Esophagus squamous epithelium (tissue), 5 donors: ENCODE results near the gene SPAG17. TPM values are rescaled to one million over a fixed set of nuclear protein-coding genes. Genes with fewer than 3 reads are reported as not detected.

ENCODE experiments used
- DNase-seq: peaks from one replicate; lab custom pipeline; 2025; lab: John Stamatoyannopoulos, UW
- H3K27ac ChIP-seq, 4 donors: fragments of 200-600 bp; sonication (generic); one replicate each; pipeline ENCODE4 v1.5.1; 2016 to 2019; ENCODE audit warnings: mild to moderate bottlenecking in 1 of 4
- H3K27me3 ChIP-seq, 4 donors: fragments of 200-600 bp; sonication (generic); 1 replicate in 3 of 4; 2 replicates in 1 of 4; pipeline versions ENCODE4 v1.5.1 to v1.6.0; 2017 to 2021; ENCODE audit warnings: antibody characterized with exemption in 1 of 4
- H3K36me3 ChIP-seq, 3 donors: fragments of 200-600 bp; sonication (generic); one replicate each; pipeline ENCODE4 v1.5.1; 2016 to 2019
- H3K4me1 ChIP-seq, 3 donors: fragments of 200-600 bp; sonication (generic); one replicate each; pipeline ENCODE4 v1.5.1; 2017 to 2019
- H3K4me3 ChIP-seq, 4 donors: fragments of 200-600 bp; sonication (generic); 1 replicate in 3 of 4; 2 replicates in 1 of 4; pipeline ENCODE4 v1.5.1; 2016 to 2019; ENCODE audit warnings: mild to moderate bottlenecking in 2 of 4, moderate library complexity in 1 of 4
- H3K9me3 ChIP-seq, 3 donors: fragments of 200-600 bp; sonication (generic); one replicate each; pipeline ENCODE4 v1.5.1; 2016 to 2019
- CTCF ChIP-seq, 6 experiments: fragments of 450-650 bp in 4 of 6; fragments of 200-600 bp in 2 of 6; sonication (generic) in 2 of 6; IDR thresholded peaks; one replicate each; pipeline ENCODE4 v1.5.1; 2016 to 2019; ENCODE audit warnings: antibody characterized with exemption in 6 of 6, mild to moderate bottlenecking in 4 of 6, moderate library complexity in 4 of 6
- POLR2A ChIP-seq, 4 donors: fragments of 450-650 bp; IDR thresholded peaks; one replicate each; pipeline ENCODE4 v1.6.1; 2017; ENCODE audit warnings: antibody characterized with exemption in 4 of 4, mild to moderate bottlenecking in 4 of 4, moderate library complexity in 3 of 4
- WGBS, 2 donors: methylation state at CpG; one replicate each; pipeline ENCODE4 v1.1.5; 2018; 5-methylcytosine and 5-hydroxymethylcytosine counted together
- intact Hi-C: fragments of 100-400 bp; cut with DNase I; formaldehyde crosslinking; loops from one replicate; pipeline ENCODE4 v1.15.0; 2022
- total RNA-seq, 4 donors: library from RNA; depleted of rRNA; stranded (reverse); fragments of >200 nt; gene quantifications; one replicate each; pipeline ENCODE4 v1.1.0, GENCODE V29; 2016
- donor health status: DM: yes; HTN: yes; CAD: no.

Gene SPAG17
- total RNA-seq, 4 donors from 2014 or later = 8.8 to 20.9 (median 13.8) TPM

- WGBS, 2 donors = 48 to 49% methylated on average over 6 of the region's 6 CpGs
- Histone ChIP-seq H3K27me3 (no peaks in the 10 kb centered on the region), H3K4me3 (no peak overlapping the region), H3K36me3 (no peaks in the 10 kb centered on the region), H3K9me3 (no peaks in the 10 kb centered on the region), H3K27ac (no peak overlapping the region), H3K4me1 (peaks cover 0 to 23% (median 0%) of the 10 kb centered on the region in 3 donors)
- no peak for DNase-seq
- TF ChIP-seq CTCF (IDR thresholded peaks at IDR 0.05) = no peak
- intact Hi-C loops = no loop called here
Measured at GRCh38 chr1:118115567-118116295, 69.3 kb downstream of the SPAG17 start.

- intact Hi-C loops = no loop called here
- peaks cover 0 to 23% (median 0%) of the 10 kb centered on the region in 3 donors for H3K4me1 ChIP-seq
- TF ChIP-seq POLR2A (IDR thresholded peaks at IDR 0.05) (no peak), CTCF (IDR thresholded peaks at IDR 0.05) (no peak)
- H3K9me3 ChIP-seq = no peaks in the 10 kb centered on the region
- no peak overlapping the region for H3K27ac ChIP-seq
- H3K36me3 ChIP-seq = no peaks in the 10 kb centered on the region
- DNase-seq = no peak
- 16 to 35% methylated on average over 1 of the region's 1 CpG for WGBS, 2 donors
- H3K4me3 ChIP-seq = no peak overlapping the region
- H3K27me3 ChIP-seq = no peaks in the 10 kb centered on the region
Measured at GRCh38 chr1:118113261-118113660, 71.8 kb downstream of the SPAG17 start.

GRCh38 chr1:118110580-118110979, 74.4 kb downstream of the SPAG17 start:
- Histone ChIP-seq H3K4me1 (peaks cover 0 to 3% (median 0%) of the 10 kb centered on the region in 3 donors), H3K27me3 (no peaks in the 10 kb centered on the region), H3K4me3 (no peak overlapping the region), H3K27ac (no peak overlapping the region), H3K36me3 (no peaks in the 10 kb centered on the region), H3K9me3 (no peaks in the 10 kb centered on the region)
- no peak for DNase-seq
- TF ChIP-seq POLR2A (IDR thresholded peaks at IDR 0.05) = no peak
- no peak for TF ChIP-seq CTCF (IDR thresholded peaks at IDR 0.05)
- intact Hi-C loops = no loop called here

- DNase-seq = no peak
- Histone ChIP-seq H3K4me3 (no peak overlapping the region), H3K27me3 (no peaks in the 10 kb centered on the region), H3K9me3 (no peaks in the 10 kb centered on the region), H3K4me1 (no peaks in the 10 kb centered on the region), H3K36me3 (no peaks in the 10 kb centered on the region), H3K27ac (no peak overlapping the region)
- TF ChIP-seq CTCF (IDR thresholded peaks at IDR 0.05) (no peak), POLR2A (IDR thresholded peaks at IDR 0.05) (no peak)
- 82 to 90% methylated on average over 3 of the region's 3 CpGs for WGBS, 2 donors
- intact Hi-C loops = no loop called here
Measured at GRCh38 chr1:118104951-118105350, 80.1 kb downstream of the SPAG17 start.

GRCh38 chr1:118102445-118102844, 82.6 kb downstream of the SPAG17 start:
- H3K4me1 ChIP-seq = no peaks in the 10 kb centered on the region
- WGBS, 2 donors = 50 to 60% methylated on average over 3 of the region's 3 CpGs
- H3K27ac ChIP-seq = no peak overlapping the region
- H3K36me3 ChIP-seq = no peaks in the 10 kb centered on the region
- no peaks in the 10 kb centered on the region for H3K27me3 ChIP-seq
- TF ChIP-seq CTCF (IDR thresholded peaks at IDR 0.05) = no peak
- TF ChIP-seq POLR2A (IDR thresholded peaks at IDR 0.05) = no peak
- H3K4me3 ChIP-seq = no peak overlapping the region
- no peak for DNase-seq
- intact Hi-C loops = no loop called here
- H3K9me3 ChIP-seq = no peaks in the 10 kb centered on the region
